Activated naive CD4-positive, alpha-beta T cell treated with anti-CD3 and anti-CD28 coated beads, Interleukin-2, amount 50 U/mL, for 24 hours (primary cell): ENCODE data around the gene RABIF.
"Not testable (repeated sequence)": the region's sequence is repeated elsewhere in the genome, so short reads cannot be mapped to it uniquely, and the experiment has no call there.

ENCODE experiments used
- H3K27ac Mint-ChIP-seq: one replicate; pipeline ENCODE4 v1.8.0; 2021; ENCODE audit warnings: mild to moderate bottlenecking, mixed read lengths
- H3K27me3 Mint-ChIP-seq: one replicate; pipeline ENCODE4 v1.8.0; 2021; ENCODE audit warnings: mixed read lengths
- H3K36me3 Mint-ChIP-seq: one replicate; pipeline ENCODE4 v1.8.0; 2021; ENCODE audit warnings: mixed read lengths
- H3K4me1 Mint-ChIP-seq: one replicate; pipeline ENCODE4 v1.8.0; 2021; ENCODE audit warnings: mixed read lengths
- H3K4me3 Mint-ChIP-seq: one replicate; pipeline ENCODE4 v1.8.0; 2021; ENCODE audit warnings: mild to moderate bottlenecking, mixed read lengths
- H3K9me3 Mint-ChIP-seq: one replicate; pipeline ENCODE4 v1.8.0; 2021; ENCODE audit warnings: mixed read lengths

Gene RABIF

GRCh38 chr1:202856014-202856413, 32.9 kb downstream of the RABIF start:
- H3K27me3 Mint-ChIP-seq = peaks cover 8% of the 10 kb centered on the region
- no peak overlapping the region for H3K27ac Mint-ChIP-seq
- H3K4me1 Mint-ChIP-seq = no peaks in the 10 kb centered on the region
- no peaks in the 10 kb centered on the region for H3K36me3 Mint-ChIP-seq
- H3K4me3 Mint-ChIP-seq = no peak overlapping the region
- no peaks in the 10 kb centered on the region for H3K9me3 Mint-ChIP-seq

GRCh38 chr1:202854787-202855186, 34.2 kb downstream of the RABIF start:
- Mint-ChIP-seq H3K4me3 (no peak overlapping the region), H3K27ac (no peak overlapping the region), H3K36me3 (no peaks in the 10 kb centered on the region), H3K4me1 (no peaks in the 10 kb centered on the region), H3K9me3 (no peaks in the 10 kb centered on the region), H3K27me3 (peaks cover 1% of the 10 kb centered on the region)

- Mint-ChIP-seq H3K4me3 (no peak overlapping the region), H3K27ac (no peak overlapping the region), H3K36me3 (no peaks in the 10 kb centered on the region)
Measured at GRCh38 chr1:202852163-202852904, 36.6 kb downstream of the RABIF start.

GRCh38 chr1:202850593-202851362, 38.2 kb downstream of the RABIF start:
- no peaks in the 10 kb centered on the region for H3K27me3 Mint-ChIP-seq
- no peak overlapping the region for H3K27ac Mint-ChIP-seq
- no peaks in the 10 kb centered on the region for H3K4me1 Mint-ChIP-seq
- no peaks in the 10 kb centered on the region for H3K9me3 Mint-ChIP-seq
- no peaks in the 10 kb centered on the region for H3K36me3 Mint-ChIP-seq
- no peak overlapping the region for H3K4me3 Mint-ChIP-seq

More at GRCh38 chr1:202852163-202852904, 36.6 kb downstream of the RABIF start:
- Mint-ChIP-seq H3K4me1 (no peaks in the 10 kb centered on the region), H3K27me3 (no peaks in the 10 kb centered on the region), H3K9me3 (no peaks in the 10 kb centered on the region)

- H3K4me3 Mint-ChIP-seq = no peak overlapping the region
- H3K27me3 Mint-ChIP-seq = no peaks in the 10 kb centered on the region
- no peak overlapping the region for H3K27ac Mint-ChIP-seq
- H3K9me3 Mint-ChIP-seq = no peaks in the 10 kb centered on the region
- no peaks in the 10 kb centered on the region for H3K4me1 Mint-ChIP-seq
- H3K36me3 Mint-ChIP-seq = no peaks in the 10 kb centered on the region
Measured at GRCh38 chr1:202848191-202848542, 40.8 kb downstream of the RABIF start.

- H3K4me1 Mint-ChIP-seq = no peaks in the 10 kb centered on the region
- H3K36me3 Mint-ChIP-seq = no peaks in the 10 kb centered on the region
- H3K27ac Mint-ChIP-seq = no peak overlapping the region
- no peak overlapping the region for H3K4me3 Mint-ChIP-seq
- H3K27me3 Mint-ChIP-seq = no peaks in the 10 kb centered on the region
- no peaks in the 10 kb centered on the region for H3K9me3 Mint-ChIP-seq
Measured at GRCh38 chr1:202844935-202845334, 44.0 kb downstream of the RABIF start.

GRCh38 chr1:202844259-202844658, 44.7 kb downstream of the RABIF start:
- Mint-ChIP-seq H3K27ac (no peak overlapping the region), H3K4me3 (no peak overlapping the region), H3K27me3 (no peaks in the 10 kb centered on the region), H3K4me1 (no peaks in the 10 kb centered on the region), H3K9me3 (no peaks in the 10 kb centered on the region), H3K36me3 (no peaks in the 10 kb centered on the region)

- H3K4me3 Mint-ChIP-seq = no peak overlapping the region
- H3K4me1 Mint-ChIP-seq = peaks cover under 1% of the 10 kb centered on the region
- no peaks in the 10 kb centered on the region for H3K27me3 Mint-ChIP-seq
- no peaks in the 10 kb centered on the region for H3K36me3 Mint-ChIP-seq
- H3K27ac Mint-ChIP-seq = peak overlapping the region; percentile 51
- H3K9me3 Mint-ChIP-seq = no peaks in the 10 kb centered on the region
Measured at GRCh38 chr1:202843081-202843480, 45.9 kb downstream of the RABIF start.

- Mint-ChIP-seq H3K4me3 (no peak overlapping the region), H3K27ac (no peak overlapping the region), H3K36me3 (no peaks in the 10 kb centered on the region), H3K4me1 (peaks cover 29% of the 10 kb centered on the region), H3K9me3 (no peaks in the 10 kb centered on the region), H3K27me3 (no peaks in the 10 kb centered on the region)
Measured at GRCh38 chr1:202837746-202838262, 51.1 kb downstream of the RABIF start.

GRCh38 chr1:202836623-202837403, 52.1 kb downstream of the RABIF start:
- Mint-ChIP-seq H3K9me3 (no peaks in the 10 kb centered on the region), H3K4me1 (peaks cover 29% of the 10 kb centered on the region), H3K27ac (no peak overlapping the region), H3K4me3 (no peak overlapping the region), H3K27me3 (no peaks in the 10 kb centered on the region), H3K36me3 (no peaks in the 10 kb centered on the region)

- Mint-ChIP-seq H3K36me3 (no peaks in the 10 kb centered on the region), H3K4me1 (peaks cover 29% of the 10 kb centered on the region), H3K27ac (no peak overlapping the region), H3K9me3 (no peaks in the 10 kb centered on the region), H3K4me3 (no peak overlapping the region), H3K27me3 (no peaks in the 10 kb centered on the region)
Measured at GRCh38 chr1:202835548-202836072, 53.3 kb downstream of the RABIF start.

- no peak overlapping the region for H3K4me3 Mint-ChIP-seq
- no peaks in the 10 kb centered on the region for H3K36me3 Mint-ChIP-seq
- H3K4me1 Mint-ChIP-seq = peaks cover 29% of the 10 kb centered on the region
- H3K27ac Mint-ChIP-seq = no peak overlapping the region
- H3K9me3 Mint-ChIP-seq = no peaks in the 10 kb centered on the region
- no peaks in the 10 kb centered on the region for H3K27me3 Mint-ChIP-seq
Measured at GRCh38 chr1:202834771-202835547, 54.0 kb downstream of the RABIF start.

- Mint-ChIP-seq H3K4me1 (peaks cover 20% of the 10 kb centered on the region), H3K4me3 (no peak overlapping the region), H3K36me3 (no peaks in the 10 kb centered on the region), H3K27ac (no peak overlapping the region), H3K27me3 (no peaks in the 10 kb centered on the region), H3K9me3 (no peaks in the 10 kb centered on the region)
Measured at GRCh38 chr1:202831906-202832305, 57.0 kb downstream of the RABIF start.

GRCh38 chr1:202829223-202829622, 59.7 kb downstream of the RABIF start:
- H3K4me1 Mint-ChIP-seq, H3K4me3 Mint-ChIP-seq, H3K27ac Mint-ChIP-seq, H3K36me3 Mint-ChIP-seq, H3K27me3 Mint-ChIP-seq, H3K9me3 Mint-ChIP-seq: not testable (repeated sequence)
